ENCODE results near the gene SCGB1A1. TPM values are rescaled to one million over a fixed set of nuclear protein-coding genes. Genes with fewer than 3 reads are reported as not detected.

The SCGB1A1 gene
- total and polyA plus RNA-seq, 2 of the 13 experiments (the other 11 are each of a cell fraction or from before 2014, with no cell fraction given) = not detected

GRCh38 chr11:62387381-62387780 lies 31.5 kb upstream of the SCGB1A1 start:
- H3K36me3 ChIP-seq (replicated peaks in 1 of 2; ENCODE audit: control insufficient read depth in 1 of 2, insufficient read depth in 2 of 2, low read length in 2 of 2) = peaks cover 7% of the 10 kb centered on the region in 2 experiments; a peak in 4 of 5 replicates
- intact Hi-C loops (cut with micrococcal nuclease; ENCODE audit: unreplicated experiment) (no loop called here), in situ Hi-C loops (cut with HindIII; ENCODE audit: extremely low pct_ligation_motif_present, low pct_unique_long_range_greater_than_20kb) (no loop called here)
- H3K27ac ChIP-seq (ENCODE audit: extremely low read length, insufficient read depth, low read length) = no peak overlapping the region
- ATAC-seq = no peak
- no peaks in the 10 kb centered on the region for H4K20me1 ChIP-seq (ENCODE audit: insufficient read depth, low read length)
- CTCF ChIA-PET (ENCODE audit: low intra/inter-chr PET ratio, low total read pairs) = no interaction called here
- 96% methylated on average over 3 of the region's 3 CpGs for WGBS (ENCODE audit: low lambda C conversion rate)
- H3K9ac ChIP-seq (ENCODE audit: insufficient read depth, low read depth, low read length) = no peak overlapping the region
- BruUV-seq (replicated peaks) = no TSS peak
- H3K27me3 ChIP-seq (ENCODE audit: control insufficient read depth in 1 of 2, insufficient read depth in 2 of 2, low read length in 2 of 2) = no peaks in the 10 kb centered on the region
- FAIRE-seq = no peak
- H2AFZ ChIP-seq (ENCODE audit: low read length) = no peak overlapping the region
- POLR2A ChIA-PET = no interaction called here
- no peak for DNase-seq (ENCODE audit: low spot score)
- no peak overlapping the region for H3K4me3 ChIP-seq (replicated peaks in 1 of 3; ENCODE audit: insufficient read depth in 1 of 3, low read depth in 2 of 3, low read length in 3 of 3)
- H3K4me1 ChIP-seq (ENCODE audit: insufficient read depth, low read length) = peaks cover 8% of the 10 kb centered on the region
- H3K79me2 ChIP-seq (ENCODE audit: insufficient read depth, low read length) = no peaks in the 10 kb centered on the region
- H3K4me2 ChIP-seq (ENCODE audit: low read depth, low read length) = no peak overlapping the region
- no peaks in the 10 kb centered on the region for H3K9me3 ChIP-seq (ENCODE audit: low read length)
- TF ChIP-seq ZFP90 (CRISPR knock-in tag; IDR thresholded peaks at IDR 0.05; ENCODE audit: borderline replicate concordance) = no peak
- TF ChIP-seq BATF2 (CRISPR knock-in tag; IDR thresholded peaks at IDR 0.05) = no peak
- TF ChIP-seq RBFOX2 (IDR thresholded peaks at IDR 0.05; ENCODE audit: low read depth, low read length) = no peak
- no peak for TF ChIP-seq ZNF180 (CRISPR knock-in tag; IDR thresholded peaks at IDR 0.05; ENCODE audit: borderline replicate concordance, low read depth)
- TF ChIP-seq FOXK1 (CRISPR knock-in tag; IDR thresholded peaks at IDR 0.05; ENCODE audit: borderline replicate concordance, low read depth) = no peak
- TF ChIP-seq ZNF75D (CRISPR knock-in tag; IDR thresholded peaks at IDR 0.05; ENCODE audit: borderline replicate concordance) = no peak
- no peak for TF ChIP-seq ZNF136 (CRISPR knock-in tag; IDR thresholded peaks at IDR 0.05; ENCODE audit: low read depth)
- no peak for TF ChIP-seq FIP1L1 (IDR thresholded peaks at IDR 0.05; ENCODE audit: borderline replicate concordance, insufficient read depth, low read depth, low read length)
- TF ChIP-seq ZBTB7B (CRISPR knock-in tag; IDR thresholded peaks at IDR 0.05) = no peak
- TF ChIP-seq E2F2 (CRISPR knock-in tag; IDR thresholded peaks at IDR 0.05; ENCODE audit: borderline replicate concordance) = no peak
- no peak for TF ChIP-seq SALL2 (CRISPR knock-in tag; IDR thresholded peaks at IDR 0.05)
- TF ChIP-seq NFYB (CRISPR knock-in tag; IDR thresholded peaks at IDR 0.05) = no peak
- no peak for TF ChIP-seq ZSCAN20 (CRISPR knock-in tag; IDR thresholded peaks at IDR 0.05; ENCODE audit: borderline replicate concordance)
- no peak for TF ChIP-seq HES4 (CRISPR knock-in tag; IDR thresholded peaks at IDR 0.05; ENCODE audit: borderline replicate concordance)
- TF ChIP-seq ZNF646 (CRISPR knock-in tag; IDR thresholded peaks at IDR 0.05) = no peak
